SK-N-SH (cell line): ENCODE data around the gene KRTAP3-2. TPM values are rescaled to one million over a fixed set of nuclear protein-coding genes. Genes with fewer than 3 reads are reported as not detected.

Experiments used
- CTCF ChIA-PET: fragments of 300-600, 350-600 bp; formaldehyde crosslinking; extraction: SDS; loops from one replicate; lab custom pipeline; 2021; lab: Yijun Ruan, JAX
- POLR2A ChIA-PET: fragments of 350-600 bp; sonication (Branson Sonifier 250); formaldehyde crosslinking; extraction: SDS; loops from one replicate; lab custom pipeline; 2020; ENCODE audit warnings: antibody characterized with exemption, inconsistent platforms; lab: Yijun Ruan, JAX
- DNase-seq: peaks from one replicate; pipeline ENCODE4 v3.0.0; 2012
- H2AFZ ChIP-seq: fragments of 200-600 bp; sonication (generic); 2 replicates; pipeline ENCODE4 v1.8.1; 2016; ENCODE audit warnings: antibody characterized with exemption, mild to moderate bottlenecking, low read depth
- H3F3A ChIP-seq: fragments of 200-600 bp; sonication (generic); replicated peaks from 2 replicates; pipeline ENCODE3; 2016; ENCODE audit warnings: antibody characterized with exemption, mild to moderate bottlenecking; ENCODE audit not compliant: insufficient read depth
- H3K27ac ChIP-seq, 2 experiments: fragments of 200-500 bp in 1 of 2; fragments of 200-600 bp in 1 of 2; sonication (Bioruptor generic) in 1 of 2; sonication (generic), shearing (Covaris generic) in 1 of 2; 2 replicates each; pipeline versions ENCODE4 v1.5.1 to v1.6.1; 2014 to 2016; ENCODE audit warnings: low read depth in 2 of 2, inconsistent platforms in 1 of 2, low read length in 1 of 2, mild to moderate bottlenecking in 1 of 2, mixed read lengths in 1 of 2
- H3K27me3 ChIP-seq: fragments of 200-600 bp; sonication (generic), shearing (Covaris generic); 2 replicates; pipeline ENCODE4 v1.6.1; 2016; ENCODE audit warnings: mixed run types; ENCODE audit not compliant: insufficient read depth
- H3K36me3 ChIP-seq, 2 experiments: fragments of 200-500 bp in 1 of 2; fragments of 200-600 bp in 1 of 2; sonication (Bioruptor generic) in 1 of 2; sonication (generic) in 1 of 2; replicated peaks in 1 of 2; 2 replicates each; pipeline versions ENCODE3 to v1.5.1; 2014 to 2016; ENCODE audit warnings: low read length in 1 of 2, mild to moderate bottlenecking in 1 of 2; ENCODE audit not compliant: insufficient read depth in 2 of 2, control insufficient read depth in 1 of 2
- H3K4me1 ChIP-seq, 2 experiments: fragments of 200-500 bp in 1 of 2; fragments of 200-600 bp in 1 of 2; sonication (Bioruptor generic) in 1 of 2; sonication (generic), shearing (Covaris generic) in 1 of 2; 2 replicates each; pipeline versions ENCODE4 v1.5.1 to v1.6.1; 2014 to 2016; ENCODE audit warnings: low read depth in 1 of 2, low read length in 1 of 2, mixed run types in 1 of 2; ENCODE audit not compliant: insufficient read depth in 2 of 2, control insufficient read depth in 1 of 2
- H3K4me2 ChIP-seq: fragments of 200-600 bp; sonication (generic), shearing (Covaris generic); 2 replicates; pipeline ENCODE4 v1.6.1; 2017; ENCODE audit warnings: mixed run types
- H3K4me3 ChIP-seq, 2 experiments: fragments of 200-500 bp in 1 of 2; fragments of 200-600 bp in 1 of 2; sonication (Bioruptor generic) in 1 of 2; sonication (generic), shearing (Covaris generic) in 1 of 2; 2 replicates each; pipeline versions ENCODE4 v1.5.1 to v1.8.1; 2014 to 2016; ENCODE audit warnings: low read depth in 2 of 2, inconsistent platforms in 1 of 2, low read length in 1 of 2, mild to moderate bottlenecking in 1 of 2, mixed read lengths in 1 of 2, moderate library complexity in 1 of 2
- H3K79me2 ChIP-seq: fragments of 200-600 bp; sonication (generic); 2 replicates; pipeline ENCODE4 v1.8.1; 2017; ENCODE audit warnings: mild to moderate bottlenecking; ENCODE audit not compliant: insufficient read depth
- H3K9ac ChIP-seq: fragments of 200-600 bp; sonication (generic); 2 replicates; pipeline ENCODE4 v1.6.1; 2017; ENCODE audit warnings: mixed run types
- H3K9me2 ChIP-seq: fragments of 200-600 bp; sonication (generic); 2 replicates; pipeline ENCODE4 v1.6.1; 2017; ENCODE audit warnings: mixed run types
- H3K9me3 ChIP-seq: fragments of 200-600 bp; sonication (generic); 2 replicates; pipeline ENCODE4 v1.6.1; 2017; ENCODE audit warnings: mixed run types, mild to moderate bottlenecking, moderate library complexity
- H4K20me1 ChIP-seq: fragments of 200-600 bp; sonication (generic); 2 replicates; pipeline ENCODE4 v1.6.1; 2017; ENCODE audit warnings: mild to moderate bottlenecking, mixed run types; ENCODE audit not compliant: insufficient read depth
- CHD2 ChIP-seq: fragments of 150-350 bp; IDR thresholded peaks from 2 replicates; pipeline ENCODE4 v1.6.1; 2018; ENCODE audit warnings: low read length; ENCODE audit not compliant: partially characterized antibody
- CTCF ChIP-seq: fragments of 200-600 bp; sonication (generic); IDR thresholded peaks from 2 replicates; pipeline ENCODE4 v1.6.1; 2017; ENCODE audit warnings: antibody characterized with exemption, mild to moderate bottlenecking, moderate library complexity
- ELF1 ChIP-seq: IDR thresholded peaks from 2 replicates; pipeline ENCODE4 v1.4.0; 2012
- GATA2 ChIP-seq: sonication (generic); formaldehyde crosslinking; IDR thresholded peaks from 2 replicates; pipeline ENCODE4 v1.5.0; 2020; ENCODE audit warnings: mild to moderate bottlenecking, missing genetic modification reagents
- IRF3 ChIP-seq: fragments of 150-350 bp; IDR thresholded peaks from 2 replicates; pipeline ENCODE4 v1.6.1; 2016; ENCODE audit warnings: mild to moderate bottlenecking, low read depth, low read length
- MXI1 ChIP-seq: IDR thresholded peaks from 2 replicates; pipeline ENCODE4 v1.6.1; 2012; ENCODE audit warnings: mild to moderate bottlenecking, low read depth, low read length, improper control_type of control experiment
- NFIC ChIP-seq: IDR thresholded peaks from 2 replicates; pipeline ENCODE4 v1.4.0; 2012; ENCODE audit warnings: borderline replicate concordance
- PBX3 ChIP-seq: IDR thresholded peaks from 2 replicates; pipeline ENCODE4; 2012
- REST ChIP-seq: IDR thresholded peaks from 2 replicates; pipeline ENCODE4 v1.6.1; 2012; ENCODE audit warnings: mild to moderate bottlenecking, low read depth, low read length, moderate library complexity
- RXRA ChIP-seq: IDR thresholded peaks from 2 replicates; pipeline ENCODE4 v1.4.0; 2012; ENCODE audit warnings: low read depth, mild to moderate bottlenecking, borderline replicate concordance
- TEAD4 ChIP-seq: IDR thresholded peaks from 2 replicates; pipeline ENCODE4 v1.4.0; 2012; ENCODE audit warnings: mild to moderate bottlenecking, borderline replicate concordance; ENCODE audit not compliant: insufficient read depth
- USF1 ChIP-seq: IDR thresholded peaks from 2 replicates; pipeline ENCODE4 v1.4.0; 2012; ENCODE audit warnings: low read depth, borderline replicate concordance
- USF2 ChIP-seq: fragments of 150-350 bp; IDR thresholded peaks from 2 replicates; pipeline ENCODE4 v1.6.1; 2017; ENCODE audit warnings: antibody characterized with exemption, low read length, low read depth, borderline replicate concordance
- YY1 ChIP-seq: IDR thresholded peaks from 2 replicates; pipeline ENCODE4 v1.4.0; 2012; ENCODE audit warnings: low read depth, mild to moderate bottlenecking
- polyA plus RNA-seq, 3 experiments: library from polyadenylated mRNA; depleted of rRNA; stranded (reverse); fragments of >200 nt; gene quantifications; 2 replicates each; pipeline ENCODE4 v1.2.3, GENCODE V29; 2012

KRTAP3-2 gene
- polyA plus RNA-seq, 1 of the 3 experiments (the other 2 are of a cell fraction): not detected

GRCh38 chr17:40975516-40975915 lies 24.2 kb downstream of the KRTAP3-2 start:
- no peaks in the 10 kb centered on the region for H3F3A ChIP-seq
- no peaks in the 10 kb centered on the region for H3K9me3 ChIP-seq
- DNase-seq: no peak
- ChIA-PET CTCF (no interaction called here), POLR2A (no interaction called here)
- H3K9me2 ChIP-seq: no peaks in the 10 kb centered on the region
- H3K4me3 ChIP-seq: no peak overlapping the region
- H2AFZ ChIP-seq: no peak overlapping the region
- H4K20me1 ChIP-seq: no peaks in the 10 kb centered on the region
- H3K27me3 ChIP-seq: peaks cover 29% of the 10 kb centered on the region; the same call in 1 of the 2 replicates
- H3K36me3 ChIP-seq: peaks cover 0 to 2% of the 10 kb centered on the region in 2 experiments
- no peak overlapping the region for H3K27ac ChIP-seq
- no peaks in the 10 kb centered on the region for H3K4me1 ChIP-seq
- no peak overlapping the region for H3K4me2 ChIP-seq
- no peaks in the 10 kb centered on the region for H3K79me2 ChIP-seq
- TF ChIP-seq PBX3 (no peak), GATA2 (CRISPR knock-in tag) (no peak), CTCF (no peak), TEAD4 (no peak), REST (no peak), YY1 (no peak), NFIC (no peak), ELF1 (no peak), CHD2 (no peak), MXI1 (no peak), IRF3 (no peak), USF1 (no peak), USF2 (no peak), RXRA (no peak)
- H3K9ac ChIP-seq: no peak overlapping the region
